ENCODE data around the gene SYNGR3.
A peak's percentile ranks its signal among the peaks of the same experiment; 100 is the strongest.

Gene SYNGR3

GRCh38 chr16:1980030-1980769, 9.6 kb upstream of the SYNGR3 start:
- DNase-seq = no peak
- Histone ChIP-seq H3K79me1 (ENCODE audit: low read length) (peaks cover 5% of the 10 kb centered on the region), H3K27ac (ENCODE audit: low read depth, low read length) (no peak overlapping the region), H4K5ac (ENCODE audit: low read length) (no peak overlapping the region), H3K9ac (ENCODE audit: low read length) (peak overlapping the region; percentile 62), H2BK5ac (ENCODE audit: low read length) (no peak overlapping the region), H3K56ac (ENCODE audit: low read length) (no peak overlapping the region), H3K4me2 (ENCODE audit: low read length) (no peak overlapping the region), H3K4me1 (ENCODE audit: control insufficient read depth, low read depth, low read length) (peaks cover 3% of the 10 kb centered on the region), H2BK120ac (ENCODE audit: low read depth, low read length) (no peak overlapping the region), H3K23ac (ENCODE audit: low read length) (peak overlapping the region; percentile 20), H3K4ac (ENCODE audit: low read depth, low read length) (no peak overlapping the region), H3K79me2 (ENCODE audit: control insufficient read depth, insufficient read depth, low read length) (peaks cover 2% of the 10 kb centered on the region), H2BK15ac (replicated peaks; ENCODE audit: low read depth) (no peak overlapping the region), H2AK5ac (ENCODE audit: low read length) (no peak overlapping the region), H4K8ac (ENCODE audit: low read depth, low read length) (no peak overlapping the region), H3K4me3 (ENCODE audit: low read length) (no peak overlapping the region), H3K27me3 (ENCODE audit: insufficient read depth, low read length, poor library complexity) (peaks cover 9% of the 10 kb centered on the region), H3K36me3 (ENCODE audit: control insufficient read depth, insufficient read depth, low read length) (no peaks in the 10 kb centered on the region), H3K18ac (ENCODE audit: low read length) (no peak overlapping the region)
- WGBS (ENCODE audit: extremely low coverage, insufficient coverage, low lambda C conversion rate) = no CpG with 5 or more reads among the region's 53 CpGs

GRCh38 chr16:1980770-1981087, 9.0 kb upstream of the SYNGR3 start:
- DNase-seq = no peak
- no peak overlapping the region for H4K5ac ChIP-seq (ENCODE audit: low read length)
- H3K23ac ChIP-seq (ENCODE audit: low read length) = peak overlapping the region; percentile 20
- no peak overlapping the region for H3K18ac ChIP-seq (ENCODE audit: low read length)
- no peak overlapping the region for H4K8ac ChIP-seq (ENCODE audit: low read depth, low read length)
- peaks cover 2% of the 10 kb centered on the region for H3K79me2 ChIP-seq (ENCODE audit: control insufficient read depth, insufficient read depth, low read length)
- H3K27ac ChIP-seq (ENCODE audit: low read depth, low read length) = no peak overlapping the region
- H3K36me3 ChIP-seq (ENCODE audit: control insufficient read depth, insufficient read depth, low read length) = no peaks in the 10 kb centered on the region
- peaks cover 9% of the 10 kb centered on the region for H3K79me1 ChIP-seq (ENCODE audit: low read length)
- H3K4me1 ChIP-seq (ENCODE audit: control insufficient read depth, low read depth, low read length) = peaks cover 5% of the 10 kb centered on the region
- H3K56ac ChIP-seq (ENCODE audit: low read length) = no peak overlapping the region
- no peak overlapping the region for H3K4me3 ChIP-seq (ENCODE audit: low read length)
- no peak overlapping the region for H2BK120ac ChIP-seq (ENCODE audit: low read depth, low read length)
- H2BK15ac ChIP-seq (replicated peaks; ENCODE audit: low read depth) = no peak overlapping the region
- no peak overlapping the region for H3K9ac ChIP-seq (ENCODE audit: low read length)
- peaks cover 9% of the 10 kb centered on the region for H3K27me3 ChIP-seq (ENCODE audit: insufficient read depth, low read length, poor library complexity)
- H2BK5ac ChIP-seq (ENCODE audit: low read length) = no peak overlapping the region
- no peak overlapping the region for H3K4ac ChIP-seq (ENCODE audit: low read depth, low read length)
- WGBS (ENCODE audit: extremely low coverage, insufficient coverage, low lambda C conversion rate) = no CpG with 5 or more reads among the region's 16 CpGs
- H3K4me2 ChIP-seq (ENCODE audit: low read length) = no peak overlapping the region
- H2AK5ac ChIP-seq (ENCODE audit: low read length) = no peak overlapping the region

- no CpG with 5 or more reads among the region's 6 CpGs for WGBS (ENCODE audit: extremely low coverage, insufficient coverage, low lambda C conversion rate)
- H3K9ac ChIP-seq (ENCODE audit: low read length) = no peak within 1 kb of the TSS
- no peak within 1 kb of the TSS for H3K18ac ChIP-seq (ENCODE audit: low read length)
- H3K79me1 ChIP-seq (ENCODE audit: low read length) = peaks cover 10% of the 10 kb centered on the region
- no peak within 1 kb of the TSS for H3K4me2 ChIP-seq (ENCODE audit: low read length)
- H2BK120ac ChIP-seq (ENCODE audit: low read depth, low read length) = no peak within 1 kb of the TSS
- H4K5ac ChIP-seq (ENCODE audit: low read length) = no peak within 1 kb of the TSS
- no peak within 1 kb of the TSS for H3K4me3 ChIP-seq (ENCODE audit: low read length)
- no peak within 1 kb of the TSS for H4K8ac ChIP-seq (ENCODE audit: low read depth, low read length)
- peaks cover 3% of the 10 kb centered on the region for H3K36me3 ChIP-seq (ENCODE audit: control insufficient read depth, insufficient read depth, low read length)
- no peak within 1 kb of the TSS for H3K27ac ChIP-seq (ENCODE audit: low read depth, low read length)
- H3K23ac ChIP-seq (ENCODE audit: low read length) = peak within 1 kb of the TSS; percentile 20
- H3K4ac ChIP-seq (ENCODE audit: low read depth, low read length) = no peak within 1 kb of the TSS
- H2BK15ac ChIP-seq (replicated peaks; ENCODE audit: low read depth) = no peak within 1 kb of the TSS
- H2AK5ac ChIP-seq (ENCODE audit: low read length) = no peak within 1 kb of the TSS
- H3K56ac ChIP-seq (ENCODE audit: low read length) = peak within 1 kb of the TSS; percentile 7
- no peak within 1 kb of the TSS for H2BK5ac ChIP-seq (ENCODE audit: low read length)
- H3K4me1 ChIP-seq (ENCODE audit: control insufficient read depth, low read depth, low read length) = peaks cover 5% of the 10 kb centered on the region
- H3K27me3 ChIP-seq (ENCODE audit: insufficient read depth, low read length, poor library complexity) = peaks cover 9% of the 10 kb centered on the region
- peaks cover 2% of the 10 kb centered on the region for H3K79me2 ChIP-seq (ENCODE audit: control insufficient read depth, insufficient read depth, low read length)
- peak; percentile 19 for DNase-seq
Measured at GRCh38 chr16:1981398-1981836, 8.4 kb upstream of the SYNGR3 start, which contains the start of gene NOXO1. NOXO1 (minus strand) TSS chr16:1981469; CDS start chr16:1981179, 290 bp downstream.

- Histone ChIP-seq H4K5ac (ENCODE audit: low read length) (no peak overlapping the region), H2AK5ac (ENCODE audit: low read length) (no peak overlapping the region), H3K56ac (ENCODE audit: low read length) (no peak overlapping the region), H3K18ac (ENCODE audit: low read length) (no peak overlapping the region), H3K23ac (ENCODE audit: low read length) (no peak overlapping the region), H2BK5ac (ENCODE audit: low read length) (no peak overlapping the region), H3K36me3 (ENCODE audit: control insufficient read depth, insufficient read depth, low read length) (peaks cover 3% of the 10 kb centered on the region), H4K8ac (ENCODE audit: low read depth, low read length) (no peak overlapping the region), H3K27ac (ENCODE audit: low read depth, low read length) (no peak overlapping the region), H3K79me1 (ENCODE audit: low read length) (peaks cover 10% of the 10 kb centered on the region), H3K27me3 (ENCODE audit: insufficient read depth, low read length, poor library complexity) (peaks cover 9% of the 10 kb centered on the region), H3K4me3 (ENCODE audit: low read length) (no peak overlapping the region), H3K4me1 (ENCODE audit: control insufficient read depth, low read depth, low read length) (peaks cover 5% of the 10 kb centered on the region), H2BK15ac (replicated peaks; ENCODE audit: low read depth) (no peak overlapping the region), H3K9ac (ENCODE audit: low read length) (no peak overlapping the region), H3K4ac (ENCODE audit: low read depth, low read length) (no peak overlapping the region), H3K79me2 (ENCODE audit: control insufficient read depth, insufficient read depth, low read length) (peaks cover 2% of the 10 kb centered on the region), H2BK120ac (ENCODE audit: low read depth, low read length) (no peak overlapping the region), H3K4me2 (ENCODE audit: low read length) (no peak overlapping the region)
- DNase-seq = no peak
- no CpG with 5 or more reads among the region's 5 CpGs for WGBS (ENCODE audit: extremely low coverage, insufficient coverage, low lambda C conversion rate)
Measured at GRCh38 chr16:1982013-1982433, 7.7 kb upstream of the SYNGR3 start.

DNA sequence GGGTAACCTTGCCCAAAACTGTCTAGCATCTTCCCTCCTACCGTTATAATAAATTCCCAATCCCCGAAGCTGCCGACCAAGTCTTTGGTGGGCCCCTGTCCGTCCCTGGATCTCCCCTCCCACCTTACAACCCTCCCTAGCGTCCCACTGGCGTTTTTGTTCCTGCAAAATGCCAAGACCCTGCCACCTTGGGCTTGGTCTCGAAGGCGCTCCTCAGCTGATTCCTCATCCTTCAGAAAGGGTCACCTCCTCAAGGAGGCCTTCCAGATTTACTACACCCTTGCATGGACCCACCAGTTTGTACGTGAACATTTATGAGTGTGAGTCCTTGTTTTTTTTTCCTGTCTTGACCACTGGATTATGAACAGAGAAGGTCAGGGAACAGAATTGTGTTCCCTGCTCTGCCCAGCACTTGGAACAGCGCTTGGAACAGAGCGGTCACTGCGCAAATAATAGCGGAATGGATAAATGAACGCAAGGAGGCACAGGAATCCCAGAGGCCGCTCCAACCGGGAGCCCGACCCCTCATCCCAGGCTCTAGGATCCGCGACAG, 6.7 kb upstream of the SYNGR3 start:
- Histone ChIP-seq H3K36me3 (ENCODE audit: control insufficient read depth, insufficient read depth, low read length) (peaks cover 3% of the 10 kb centered on the region), H4K8ac (ENCODE audit: low read depth, low read length) (no peak overlapping the region), H3K23ac (ENCODE audit: low read length) (no peak overlapping the region), H3K79me2 (ENCODE audit: control insufficient read depth, insufficient read depth, low read length) (peaks cover 2% of the 10 kb centered on the region), H3K4me2 (ENCODE audit: low read length) (no peak overlapping the region), H4K5ac (ENCODE audit: low read length) (no peak overlapping the region), H3K27me3 (ENCODE audit: insufficient read depth, low read length, poor library complexity) (peaks cover 9% of the 10 kb centered on the region), H3K79me1 (ENCODE audit: low read length) (peaks cover 10% of the 10 kb centered on the region), H3K4me1 (ENCODE audit: control insufficient read depth, low read depth, low read length) (peaks cover 5% of the 10 kb centered on the region), H3K27ac (ENCODE audit: low read depth, low read length) (no peak overlapping the region), H3K4ac (ENCODE audit: low read depth, low read length) (no peak overlapping the region), H3K56ac (ENCODE audit: low read length) (no peak overlapping the region), H3K4me3 (ENCODE audit: low read length) (no peak overlapping the region), H3K18ac (ENCODE audit: low read length) (no peak overlapping the region), H3K9ac (ENCODE audit: low read length) (peak overlapping the region; percentile 37), H2BK120ac (ENCODE audit: low read depth, low read length) (no peak overlapping the region), H2BK5ac (ENCODE audit: low read length) (no peak overlapping the region), H2BK15ac (replicated peaks; ENCODE audit: low read depth) (no peak overlapping the region), H2AK5ac (ENCODE audit: low read length) (no peak overlapping the region)
- no CpG with 5 or more reads among the region's 19 CpGs for WGBS (ENCODE audit: extremely low coverage, insufficient coverage, low lambda C conversion rate)
- DNase-seq = no peak

All from mesendoderm (in vitro differentiated cells).